ENCODE measurements around the gene SHB. TPM values are rescaled to one million over a fixed set of nuclear protein-coding genes. Genes with fewer than 3 reads are reported as not detected.

Gene SHB
- total RNA-seq = 9.9 and 17.8 TPM in 2 replicates

GRCh38 chr9:38068701-38069628 lies at the start of gene SHB:
SHB (minus strand) TSS chr9:38069227; CDS start chr9:38068645, 582 bp downstream.

GRCh38 chr9:37903647-37904444 lies 165.2 kb downstream of the SHB start, which contains the start of gene SLC25A51:
SLC25A51 (minus strand) TSS chr9:37904127; CDS start chr9:37888550, 15,577 bp downstream.

Small RNA genes within 50 kb of the gene (small RNA-seq; reads per million reads assigned to genes)
- not detected for gene RNU7-124P

Other genes with a start within 250 kb of the SHB start
- gene SLC25A51, start 165.1 kb downstream of the SHB start, total RNA-seq = 72.4 and 78.4 TPM in 2 replicates

Data from subcutaneous preadipocyte (primary cell).